Measurements from ENCODE around the gene KANSL3.
A peak's percentile ranks its signal among the peaks of the same experiment; 100 is the strongest.
"Not testable (repeated sequence)": the region's sequence is repeated elsewhere in the genome, so short reads cannot be mapped to it uniquely, and the experiment has no call there.

KANSL3 gene

DNA sequence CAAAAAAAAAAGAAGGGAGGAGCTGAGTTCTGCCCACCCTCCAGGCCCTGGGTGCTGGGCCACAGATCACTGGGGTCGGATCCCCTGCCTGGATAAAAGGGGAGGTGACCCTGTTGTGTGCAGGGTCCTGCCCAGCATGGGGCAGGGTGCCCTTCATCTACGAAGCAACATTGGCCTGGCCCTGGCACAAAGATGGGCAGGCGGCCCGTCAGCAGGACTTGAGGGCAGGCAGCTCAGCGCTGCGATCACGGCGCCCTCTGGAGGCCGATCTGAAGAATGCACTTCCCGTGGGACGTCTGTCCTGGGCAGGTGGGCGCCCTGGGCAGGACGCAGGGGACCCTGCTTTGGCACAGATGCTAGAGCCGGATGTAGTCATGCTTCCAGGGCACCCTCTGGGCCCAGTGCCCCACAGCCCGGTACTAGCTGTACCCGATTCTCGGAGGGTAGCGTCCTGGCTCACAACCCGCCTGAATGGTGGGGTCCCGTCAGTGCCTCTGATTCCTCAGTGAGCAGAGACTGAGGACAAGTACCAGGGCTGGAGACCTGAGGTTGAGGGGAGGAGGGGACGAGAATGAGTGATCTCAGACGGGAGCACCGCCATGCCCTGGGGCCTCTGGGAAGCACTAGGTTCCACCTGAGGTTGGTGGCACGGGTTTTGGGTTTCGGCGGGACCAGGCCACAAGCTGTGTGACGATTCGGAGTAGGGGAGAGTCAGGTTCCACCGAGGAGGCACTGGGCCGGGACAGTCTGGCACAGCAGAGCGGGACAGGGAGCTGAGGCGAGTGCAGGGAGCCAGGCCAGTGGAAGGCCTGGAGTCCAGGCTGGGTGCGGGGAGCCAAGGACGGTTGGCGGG lies 83.6 kb downstream of the KANSL3 start:
- peak; percentile 83 for TF ChIP-seq CTCF (IDR thresholded peaks at IDR 0.05; ENCODE audit: insufficient read depth, low read depth, low read length, missing control alignments)
- peak; percentile 59 for DNase-seq (ENCODE audit: low read depth)
- no peak overlapping the region for H3K4me3 ChIP-seq (ENCODE audit: low read length)

DNA sequence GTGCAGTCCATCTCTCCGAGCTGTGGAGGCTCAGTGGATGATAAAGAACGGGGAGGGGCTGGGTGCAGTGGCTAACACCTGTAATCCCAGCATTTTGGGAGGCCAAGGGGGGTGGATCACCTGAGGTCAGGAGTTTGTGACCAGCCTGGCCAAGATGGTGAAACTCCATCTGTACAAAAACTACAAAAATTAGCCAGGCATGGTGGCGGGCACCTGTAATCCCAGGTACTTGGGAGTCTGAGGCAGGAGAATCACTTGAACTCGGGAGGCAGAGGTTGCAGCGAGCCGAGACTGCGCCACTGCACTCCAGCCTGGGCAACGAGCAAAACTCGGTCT lies 84.2 kb downstream of the KANSL3 start:
- not testable (repeated sequence) for H3K4me3 ChIP-seq (ENCODE audit: low read length); DNase-seq (ENCODE audit: low read depth)

DNA sequence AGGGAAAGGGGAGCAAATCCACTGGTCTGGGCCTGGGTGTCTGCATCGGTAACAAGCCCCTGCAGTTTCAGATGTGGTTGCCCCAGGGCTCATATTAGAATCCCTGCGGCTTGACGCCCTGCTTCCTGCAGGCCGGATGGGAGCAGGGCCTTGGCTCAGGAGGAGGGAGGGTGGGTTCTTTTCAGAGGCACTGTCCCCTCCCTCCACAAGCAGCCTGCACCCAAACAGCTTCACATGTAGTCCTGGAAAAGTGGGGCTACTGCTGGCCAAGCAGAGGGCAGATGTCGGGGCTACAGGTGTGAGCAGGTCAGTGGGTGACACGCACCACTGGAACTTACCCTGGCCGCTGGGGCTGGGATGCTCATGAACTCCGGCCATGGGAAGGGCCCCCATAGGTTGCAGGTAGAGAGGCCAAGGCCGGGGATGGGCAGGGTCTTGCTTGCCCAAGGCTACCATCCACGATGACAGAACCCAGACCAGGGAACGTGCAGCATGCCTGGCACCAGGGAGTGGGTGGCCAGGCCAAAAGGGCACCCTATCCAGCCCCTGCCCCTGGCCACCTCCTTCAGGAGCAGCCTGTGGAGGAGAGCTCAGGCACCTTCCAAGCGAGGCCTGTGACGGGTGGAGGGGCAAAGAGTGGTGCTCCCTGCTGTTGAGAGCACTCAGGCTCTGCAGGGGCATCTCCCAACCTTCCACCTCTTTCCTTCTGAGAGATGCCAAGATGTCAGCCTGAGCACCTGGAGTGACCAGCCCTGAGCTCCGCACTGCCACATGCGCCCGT lies 84.7 kb downstream of the KANSL3 start:
- TF ChIP-seq CTCF (IDR thresholded peaks at IDR 0.05; ENCODE audit: insufficient read depth, low read depth, low read length, missing control alignments): no peak
- no peak for DNase-seq (ENCODE audit: low read depth)
- no peak overlapping the region for H3K4me3 ChIP-seq (ENCODE audit: low read length)

- no peak for TF ChIP-seq CTCF (IDR thresholded peaks at IDR 0.05; ENCODE audit: insufficient read depth, low read depth, low read length, missing control alignments)
- no peak overlapping the region for H3K4me3 ChIP-seq (ENCODE audit: low read length)
- no peak for DNase-seq (ENCODE audit: low read depth)
These were observed 85.6 kb downstream of the KANSL3 start for GRCh38 chr2:96552315-96553175.

DNA sequence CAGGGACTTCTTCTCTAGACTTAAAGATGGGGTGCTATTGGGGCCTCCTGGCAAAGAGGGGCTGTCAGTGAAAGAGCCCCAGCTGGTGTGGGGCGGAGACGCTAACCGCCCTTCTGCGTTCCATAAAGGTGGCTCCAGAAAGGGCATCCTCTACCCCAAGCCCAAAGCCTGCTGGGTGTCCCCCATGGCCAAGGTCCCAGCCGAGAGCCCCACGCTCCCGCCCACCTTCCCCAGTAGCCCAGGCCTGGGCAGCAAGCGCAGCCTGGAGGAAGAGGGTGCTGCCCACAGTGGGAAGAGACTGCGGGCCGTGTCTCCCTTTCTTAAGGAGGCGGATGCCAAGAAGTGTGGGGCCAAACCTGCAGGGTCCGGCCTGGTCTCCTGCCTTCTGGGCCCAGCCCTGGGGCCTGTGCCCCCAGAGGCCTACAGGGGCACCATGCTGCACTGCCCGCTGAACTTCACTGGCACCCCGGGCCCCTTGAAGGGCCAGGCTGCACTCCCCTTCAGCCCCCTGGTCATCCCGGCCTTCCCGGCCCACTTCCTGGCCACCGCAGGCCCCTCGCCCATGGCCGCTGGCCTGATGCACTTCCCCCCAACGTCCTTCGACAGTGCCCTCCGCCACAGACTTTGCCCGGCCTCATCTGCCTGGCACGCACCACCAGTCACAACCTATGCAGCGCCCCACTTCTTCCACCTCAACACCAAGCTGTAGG lies 86.4 kb downstream of the KANSL3 start:
- DNase-seq (ENCODE audit: low read depth): no peak
- TF ChIP-seq CTCF (IDR thresholded peaks at IDR 0.05; ENCODE audit: insufficient read depth, low read depth, low read length, missing control alignments): no peak
- H3K4me3 ChIP-seq (ENCODE audit: low read length): no peak overlapping the region

DNA sequence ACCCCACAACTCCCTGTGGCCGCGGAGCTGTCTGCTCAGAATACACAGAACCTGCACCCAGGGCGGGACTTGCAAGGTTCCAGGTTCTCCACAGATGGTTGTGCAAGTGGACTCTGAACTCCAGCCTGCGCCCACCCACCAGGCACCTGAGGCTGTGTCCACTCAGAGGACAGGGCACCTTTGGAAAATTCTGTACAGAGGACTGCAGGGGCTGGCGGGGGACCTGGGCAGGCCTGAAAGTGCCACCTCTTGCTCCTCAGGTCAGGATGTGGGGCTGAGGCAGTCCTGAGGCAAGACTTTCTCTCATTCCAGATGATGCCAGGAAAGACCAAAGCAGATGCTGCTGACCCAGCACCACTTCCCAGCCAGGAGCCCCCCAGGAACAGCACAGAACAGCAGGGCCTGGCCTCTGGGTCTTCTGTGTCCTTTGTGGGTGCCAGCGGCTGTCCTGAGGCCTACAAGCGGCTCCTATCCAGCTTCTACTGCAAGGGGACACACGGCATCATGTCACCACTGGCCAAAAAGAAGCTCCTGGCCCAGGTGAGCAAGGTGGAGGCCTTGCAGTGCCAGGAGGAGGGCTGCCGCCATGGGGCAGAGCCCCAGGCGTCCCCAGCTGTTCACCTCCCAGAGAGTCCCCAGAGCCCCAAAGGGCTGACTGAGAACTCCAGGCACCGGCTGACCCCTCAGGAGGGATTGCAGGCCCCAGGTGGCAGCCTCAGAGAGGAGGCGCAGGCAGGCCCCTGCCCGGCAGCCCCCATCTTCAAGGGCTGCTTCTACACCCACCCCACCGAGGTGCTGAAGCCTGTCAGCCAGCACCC lies 87.1 kb downstream of the KANSL3 start:
- H3K4me3 ChIP-seq (ENCODE audit: low read length): no peak overlapping the region
- DNase-seq (ENCODE audit: low read depth): no peak
- no peak for TF ChIP-seq CTCF (IDR thresholded peaks at IDR 0.05; ENCODE audit: insufficient read depth, low read depth, low read length, missing control alignments)

Measured in epithelial cell of esophagus (primary cell).